ENCODE data around the gene BRAF.

DNA sequence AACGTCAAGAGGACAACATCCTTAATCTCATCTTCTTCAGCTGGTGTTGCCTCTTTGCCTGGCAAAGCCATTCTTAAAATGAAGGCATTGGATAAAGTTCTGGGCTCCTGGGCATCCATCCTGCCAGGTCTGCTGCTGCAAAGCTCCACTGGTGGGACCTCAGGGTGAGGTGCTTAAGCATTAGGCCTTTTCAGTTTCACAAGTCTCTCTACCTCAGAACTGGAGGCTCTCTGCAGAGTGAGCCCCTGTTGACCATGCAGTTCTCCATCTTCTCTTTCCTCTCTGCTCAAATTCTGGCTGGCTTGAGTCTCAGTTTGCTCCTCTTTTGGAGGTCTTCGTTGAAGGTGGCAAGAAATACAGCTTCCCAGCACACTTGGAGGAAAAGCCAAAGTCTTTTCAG lies 42.7 kb upstream of the BRAF start:
- no peak for TF ChIP-seq POLR2A (IDR thresholded peaks at IDR 0.05; ENCODE audit: low read length)
- no peak for TF ChIP-seq GATA1 (IDR thresholded peaks at IDR 0.05; ENCODE audit: low read depth, low read length)

Data from erythroblast (primary cell).